H1 (cell line): ENCODE results near the gene NRXN3. TPM values are rescaled to one million over a fixed set of nuclear protein-coding genes. Genes with fewer than 3 reads are reported as not detected.

Experiments used
- CTCF ChIA-PET: fragments of 300-600 bp; sonication (Branson Sonifier 250); formaldehyde crosslinking; loops from one replicate; lab custom pipeline; 2021; ENCODE audit not compliant: partially characterized antibody; lab: Charles Lee
- POLR2A ChIA-PET: fragments of 300-600 bp; sonication (Branson Sonifier 250); formaldehyde crosslinking; loops from one replicate; lab custom pipeline; 2021; ENCODE audit warnings: inconsistent platforms; ENCODE audit not compliant: partially characterized antibody; lab: Charles Lee
- DNase-seq, 2 experiments: peaks; one replicate each; pipeline versions ENCODE4 v3.0.0 to v3.0.0-alpha.2; 2010 to 2022; ENCODE audit warnings: low spot score in 2 of 2, low read depth in 1 of 2, mixed read lengths in 1 of 2
- FAIRE-seq: peaks from 2 replicates; lab custom pipeline; 2011; peaks lifted over from hg19 to GRCh38; lab: Jason Lieb, UNC
- H2AFZ ChIP-seq: 2 replicates; pipeline ENCODE4 v1.8.1; 2012; ENCODE audit warnings: low read length, inconsistent platforms
- H2AK5ac ChIP-seq: 2 replicates; pipeline ENCODE4 v1.6.1; 2013; ENCODE audit warnings: low read depth, low read length
- H2BK120ac ChIP-seq: replicated peaks from 2 replicates; pipeline ENCODE3; 2013; ENCODE audit warnings: low read depth, low read length, inconsistent platforms
- H2BK12ac ChIP-seq: 2 replicates; pipeline ENCODE4 v1.6.1; 2013; ENCODE audit warnings: low read depth, low read length
- H2BK15ac ChIP-seq: 2 replicates; pipeline ENCODE4 v1.6.1; 2013; ENCODE audit warnings: low read length
- H2BK20ac ChIP-seq: 2 replicates; pipeline ENCODE4 v1.6.1; 2013; ENCODE audit warnings: low read length
- H2BK5ac ChIP-seq: 2 replicates; pipeline ENCODE4 v1.6.1; 2013; ENCODE audit warnings: low read depth, low read length
- H3K14ac ChIP-seq: 2 replicates; pipeline ENCODE4 v1.6.1; 2013; ENCODE audit warnings: inconsistent platforms; ENCODE audit not compliant: insufficient read length
- H3K18ac ChIP-seq: 2 replicates; pipeline ENCODE4 v1.6.1; 2013; ENCODE audit warnings: low read length; ENCODE audit errors: extremely low read depth
- H3K23ac ChIP-seq: 2 replicates; pipeline ENCODE4 v1.6.1; 2013; ENCODE audit warnings: inconsistent platforms; ENCODE audit not compliant: insufficient read length
- H3K23me2 ChIP-seq: 2 replicates; pipeline ENCODE4 v1.6.1; 2013; ENCODE audit warnings: low read depth, low read length
- H3K27ac ChIP-seq: 2 replicates; pipeline ENCODE4 v1.6.1; 2011; ENCODE audit warnings: low read depth, low read length, inconsistent platforms
- H3K27me3 ChIP-seq, 4 experiments: replicated peaks in 1 of 4; 1 replicate in 1 of 4; 2 replicates in 3 of 4; pipeline versions ENCODE4 v1.6.1 to v1.8.1; 2011 to 2013; ENCODE audit warnings: low read length in 3 of 4, mild to moderate bottlenecking in 3 of 4, inconsistent platforms in 2 of 4, mixed read lengths in 2 of 4, moderate library complexity in 1 of 4; ENCODE audit not compliant: control insufficient read depth in 3 of 4, insufficient read depth in 3 of 4; ENCODE audit errors: extremely low read depth in 1 of 4
- H3K36me3 ChIP-seq, 4 experiments: 2 replicates each; pipeline versions ENCODE4 v1.6.1 to v1.8.1; 2011 to 2013; ENCODE audit warnings: mild to moderate bottlenecking in 4 of 4, low read length in 3 of 4, moderate library complexity in 2 of 4, control low read depth in 1 of 4, inconsistent platforms in 1 of 4; ENCODE audit not compliant: insufficient read depth in 4 of 4, control insufficient read depth in 2 of 4
- H3K4ac ChIP-seq: replicated peaks from 2 replicates; pipeline ENCODE3; 2013; ENCODE audit warnings: low read length, low read depth, mixed read lengths, inconsistent platforms; ENCODE audit not compliant: insufficient read length
- H3K4me1 ChIP-seq, 4 experiments: replicated peaks in 1 of 4; 1 replicate in 1 of 4; 2 replicates in 3 of 4; pipeline versions ENCODE4 v1.6.1 to v1.8.1; 2011 to 2013; ENCODE audit warnings: low read length in 3 of 4, inconsistent platforms in 2 of 4, mixed read lengths in 1 of 4; ENCODE audit not compliant: insufficient read depth in 4 of 4, control insufficient read depth in 3 of 4
- H3K4me2 ChIP-seq, 2 experiments: 2 replicates each; pipeline versions ENCODE4 v1.6.1 to v1.8.1; 2011 to 2013; ENCODE audit warnings: low read depth in 2 of 2, low read length in 2 of 2, control low read depth in 1 of 2, inconsistent platforms in 1 of 2, mild to moderate bottlenecking in 1 of 2; ENCODE audit not compliant: insufficient read depth in 1 of 2
- H3K4me3 ChIP-seq, 4 experiments: fragments of 200-600, 300-600 bp in 1 of 4; sonication (generic), shearing (Covaris generic), sonication (Bioruptor Twin) in 1 of 4; 2 replicates each; pipeline versions ENCODE4 v1.5.1 to v1.8.1; 2011 to 2016; ENCODE audit warnings: low read length in 4 of 4, low read depth in 3 of 4, control low read depth in 2 of 4, inconsistent platforms in 2 of 4, mild to moderate bottlenecking in 2 of 4, mixed read lengths in 1 of 4, moderate library complexity in 1 of 4; ENCODE audit not compliant: insufficient read depth in 2 of 4; ENCODE audit errors: extremely low read depth in 1 of 4
- H3K56ac ChIP-seq: replicated peaks from 2 replicates; pipeline ENCODE3; 2013; ENCODE audit warnings: low read depth, mild to moderate bottlenecking, mixed read lengths, low read length, inconsistent platforms; ENCODE audit not compliant: insufficient read length
- H3K79me1 ChIP-seq: 2 replicates; pipeline ENCODE4 v1.6.1; 2013; ENCODE audit warnings: low read depth, low read length, control low read depth
- H3K79me2 ChIP-seq, 2 experiments: 2 replicates each; pipeline versions ENCODE4 v1.6.1 to v1.8.1; 2012 to 2013; ENCODE audit warnings: low read length in 2 of 2, mild to moderate bottlenecking in 2 of 2, inconsistent platforms in 1 of 2; ENCODE audit not compliant: insufficient read depth in 2 of 2, control insufficient read depth in 1 of 2
- H3K9ac ChIP-seq, 4 experiments: replicated peaks in 1 of 4; 1 replicate in 1 of 4; 2 replicates in 3 of 4; pipeline versions ENCODE4 v1.6.1 to v1.8.1; 2011 to 2013; ENCODE audit warnings: low read depth in 3 of 4, low read length in 3 of 4, control low read depth in 2 of 4, mild to moderate bottlenecking in 2 of 4, moderate library complexity in 2 of 4, inconsistent platforms in 1 of 4; ENCODE audit errors: extremely low read depth in 1 of 4
- H3K9me3 ChIP-seq, 2 experiments: 2 replicates each; pipeline versions ENCODE4 v1.6.1 to v1.8.1; 2012 to 2013; ENCODE audit warnings: mild to moderate bottlenecking in 2 of 2, moderate library complexity in 2 of 2, control low read depth in 1 of 2, inconsistent platforms in 1 of 2, low read depth in 1 of 2, low read length in 1 of 2, mixed read lengths in 1 of 2; ENCODE audit not compliant: insufficient read depth in 2 of 2
- H4K20me1 ChIP-seq, 2 experiments: replicated peaks in 1 of 2; 2 replicates each; pipeline versions ENCODE3 to v1.8.1; 2011 to 2013; ENCODE audit warnings: inconsistent platforms in 2 of 2, low read length in 2 of 2, mild to moderate bottlenecking in 1 of 2; ENCODE audit not compliant: insufficient read depth in 2 of 2, control insufficient read depth in 1 of 2
- H4K5ac ChIP-seq: 2 replicates; pipeline ENCODE4 v1.6.1; 2013; ENCODE audit warnings: low read length, low read depth, mixed read lengths, inconsistent platforms; ENCODE audit not compliant: insufficient read length
- H4K8ac ChIP-seq: 2 replicates; pipeline ENCODE4 v1.8.0; 2013; ENCODE audit warnings: mild to moderate bottlenecking, moderate library complexity, low read length, inconsistent platforms; ENCODE audit not compliant: insufficient read depth; ENCODE audit errors: extremely low read depth
- H4K91ac ChIP-seq: replicated peaks from 2 replicates; pipeline ENCODE3; 2013; ENCODE audit warnings: low read length, mixed read lengths, inconsistent platforms; ENCODE audit not compliant: insufficient read length
- HDAC6 ChIP-seq: IDR thresholded peaks from one replicate; pipeline ENCODE4 v1.7.1; 2012; ENCODE audit warnings: low read depth, mild to moderate bottlenecking, inconsistent platforms, low read length, moderate library complexity
- KDM1A ChIP-seq: fragments of 200-600, 300-600 bp; sonication (generic); IDR thresholded peaks from 2 replicates; pipeline ENCODE4 v1.7.1; 2016; ENCODE audit warnings: mild to moderate bottlenecking, low read length, borderline replicate concordance
- KDM5A ChIP-seq: fragments of 200-600 bp; IDR thresholded peaks from 2 replicates; pipeline ENCODE4 v1.7.1; 2012; ENCODE audit warnings: mild to moderate bottlenecking, low read length, inconsistent platforms, mixed read lengths
- PHF8 ChIP-seq: fragments of 200-600 bp; sonication (generic); conservative IDR thresholded peaks from 2 replicates; pipeline ENCODE4 v1.7.1; 2012; ENCODE audit warnings: low read depth, mild to moderate bottlenecking, inconsistent platforms, low read length, moderate library complexity
- POLR2AphosphoS5 ChIP-seq: IDR thresholded peaks from 2 replicates; pipeline ENCODE4 v1.6.1; 2011; ENCODE audit warnings: low read depth, low read length
- POU5F1 ChIP-seq: IDR thresholded peaks from 2 replicates; pipeline ENCODE4 v1.6.1; 2011; ENCODE audit warnings: low read depth, mild to moderate bottlenecking, low read length, moderate library complexity
- SAP30 ChIP-seq: fragments of 300-600 bp; sonication (generic); IDR thresholded peaks from 2 replicates; pipeline ENCODE4 v1.7.1; 2012; ENCODE audit warnings: low read length, moderate library complexity, mild to moderate bottlenecking, inconsistent platforms; ENCODE audit not compliant: insufficient read depth, insufficient replicate concordance
- SRF ChIP-seq: IDR thresholded peaks from 2 replicates; pipeline ENCODE4 v1.6.1; 2011; ENCODE audit warnings: mild to moderate bottlenecking, low read depth, low read length, moderate library complexity
- TCF12 ChIP-seq: IDR thresholded peaks from 2 replicates; pipeline ENCODE4 v1.6.1; 2011; ENCODE audit warnings: low read depth, mild to moderate bottlenecking, low read length
- USF2 ChIP-seq: IDR thresholded peaks from 2 replicates; pipeline ENCODE4 v1.6.1; 2011; ENCODE audit warnings: low read length, improper control_type of control experiment
- ZNF274 ChIP-seq: IDR thresholded peaks from 2 replicates; pipeline ENCODE4 v1.7.0; 2012; ENCODE audit warnings: low read length, borderline replicate concordance; ENCODE audit errors: extremely low read depth
- WGBS, 2 experiments: shearing (Covaris generic) in 1 of 2; methylation state at CpG; one replicate each; pipeline versions ENCODE4 v1.1.6 to v1.1.7; 2013 to 2015; ENCODE audit warnings: low lambda C conversion rate in 2 of 2, mixed read lengths in 2 of 2, inconsistent platforms in 1 of 2, low coverage in 1 of 2, missing lambda C conversion rate in 1 of 2; ENCODE audit not compliant: insufficient replicate concordance in 2 of 2, insufficient coverage in 1 of 2, insufficient read length in 1 of 2; ENCODE audit errors: extremely low coverage in 1 of 2, missing lambda C conversion rate in 1 of 2; 5-methylcytosine and 5-hydroxymethylcytosine counted together
- polyA plus RNA-seq, 7 experiments: library from polyadenylated mRNA; depleted of rRNA in 3 of 7; stranded (reverse) in 5 of 7; unstranded in 2 of 7; fragments of >200 nt in 5 of 7; fragments of 200-250 nt in 2 of 7; gene quantifications; 1 replicate in 5 of 7; 2 replicates in 1 of 7; 4 replicates in 1 of 7; pipeline versions ENCODE4 v1.2.1 to v1.2.3, GENCODE V29; 2011 to 2013; ENCODE audit warnings: missing spikeins in 2 of 7, mixed read lengths in 2 of 7
- total RNA-seq: library from RNA; stranded (reverse); fragmentation: NEBNext Ultra II Directional; extraction: Animal tissue kit (Norgen Biotek cat#: 25700); gene quantifications from 2 replicates; pipeline ENCODE4 v1.2.1, GENCODE V29; 2021
- TF ChIP-seq, protein P1 (sequence below): IDR thresholded peaks from 2 replicates; pipeline ENCODE4 v1.6.1; 2011; ENCODE audit warnings: low read depth, mild to moderate bottlenecking, low read length; ENCODE audit not compliant: insufficient read depth

NRXN3 gene
- total and polyA plus RNA-seq, 2 of the 8 experiments (the other 6 are each of a cell fraction or from before 2014, with no cell fraction given): 2.6 to 4.1 TPM

- no peaks in the 10 kb centered on the region for H3K79me2 ChIP-seq
- H4K91ac ChIP-seq: no peak overlapping the region
- no peak overlapping the region for H3K4me2 ChIP-seq
- H3K36me3 ChIP-seq: 0 out of 8 replicates have a peak, but pooled peaks cover 0 to 2% (median 0%) of the 10 kb centered on the region in 4 experiments
- H4K5ac ChIP-seq: no peak overlapping the region
- no peaks in the 10 kb centered on the region for H4K20me1 ChIP-seq
- H3K23me2 ChIP-seq: no peaks in the 10 kb centered on the region
- no peak overlapping the region for H3K18ac ChIP-seq
- no peak overlapping the region for H3K27ac ChIP-seq
- H3K4ac ChIP-seq: no peak overlapping the region
- H2BK20ac ChIP-seq: no peak overlapping the region
- no peak overlapping the region for H3K14ac ChIP-seq
- peaks cover 0 to 2% (median 0%) of the 10 kb centered on the region in 4 experiments; a peak in 2 of 7 replicates for H3K4me1 ChIP-seq
- no peak overlapping the region for H2BK12ac ChIP-seq
- H3K9ac ChIP-seq: no peak overlapping the region
- CTCF ChIA-PET: interaction anchor here (0.6 kb wide), 1 partner anchor 11 kb away, joined by 3 read pairs; no protein-coding TSS in a partner anchor
- H3K9me3 ChIP-seq: peaks cover 6 to 8% of the 10 kb centered on the region in 2 experiments
- no peak overlapping the region for H2BK120ac ChIP-seq
- H3K4me3 ChIP-seq: no peak overlapping the region
- H2AK5ac ChIP-seq: no peak overlapping the region
- no peak overlapping the region for H3K56ac ChIP-seq
- POLR2A ChIA-PET: no interaction called here
- H2AFZ ChIP-seq: no peak overlapping the region
- DNase-seq: no peak
- WGBS, 2 experiments: 89% methylated on average over 7 of the region's 7 CpGs; no CpG with 5 or more reads in 1 of the 2 experiments
- H2BK15ac ChIP-seq: no peak overlapping the region
- no peak overlapping the region for H3K23ac ChIP-seq
- no peaks in the 10 kb centered on the region for H3K79me1 ChIP-seq
- FAIRE-seq: no peak
- no peaks in the 10 kb centered on the region for H3K27me3 ChIP-seq
- no peak overlapping the region for H2BK5ac ChIP-seq
- no peak overlapping the region for H4K8ac ChIP-seq
- TF ChIP-seq POLR2AphosphoS5 (no peak), POU5F1 (no peak), SAP30 (no peak), SRF (no peak), PHF8 (no peak), KDM5A (no peak), HDAC6 (no peak), ZNF274 (no peak), USF2 (no peak), TCF12 (no peak), KDM1A (no peak)
- TF ChIP-seq, protein P1, sequence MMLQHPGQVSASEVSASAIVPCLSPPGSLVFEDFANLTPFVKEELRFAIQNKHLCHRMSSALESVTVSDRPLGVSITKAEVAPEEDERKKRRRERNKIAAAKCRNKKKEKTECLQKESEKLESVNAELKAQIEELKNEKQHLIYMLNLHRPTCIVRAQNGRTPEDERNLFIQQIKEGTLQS: no peak
Observed at GRCh38 chr14:79586989-79587598, 1416.9 kb downstream of the NRXN3 start.
